NCI-H1436 treated with DMSO at 0.1 percent for 48 hours (cell line): Measurements from ENCODE around the gene HBP1.
"Not testable (repeated sequence)": the region's sequence is repeated elsewhere in the genome, so short reads cannot be mapped to it uniquely, and the experiment has no call there.

ENCODE experiments used
- DNase-seq: peaks from one replicate; lab custom pipeline; 2025; lab: John Stamatoyannopoulos, UW

HBP1 gene

GRCh38 chr7:107185716-107186115, 16.9 kb downstream of the HBP1 start:
- no peak for DNase-seq

DNA sequence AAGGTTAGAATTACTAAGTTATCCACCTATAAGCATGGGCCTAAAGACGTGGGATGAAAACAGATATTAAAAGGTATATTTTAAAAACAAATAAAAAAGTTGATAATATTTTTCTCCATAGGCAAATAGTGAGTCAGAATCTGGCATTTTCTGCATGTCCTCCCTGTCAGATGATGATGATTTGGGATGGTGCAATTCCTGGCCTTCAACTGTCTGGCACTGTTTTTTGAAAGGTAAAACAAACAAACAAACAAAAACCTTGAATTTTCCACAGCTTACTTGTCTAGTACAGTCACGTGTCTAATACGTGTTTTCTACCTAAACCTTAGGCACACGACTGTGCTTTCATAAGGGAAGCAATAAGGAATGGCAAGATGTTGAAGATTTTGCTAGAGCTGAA, 17.4 kb downstream of the HBP1 start:
- DNase-seq, result no peak

DNA sequence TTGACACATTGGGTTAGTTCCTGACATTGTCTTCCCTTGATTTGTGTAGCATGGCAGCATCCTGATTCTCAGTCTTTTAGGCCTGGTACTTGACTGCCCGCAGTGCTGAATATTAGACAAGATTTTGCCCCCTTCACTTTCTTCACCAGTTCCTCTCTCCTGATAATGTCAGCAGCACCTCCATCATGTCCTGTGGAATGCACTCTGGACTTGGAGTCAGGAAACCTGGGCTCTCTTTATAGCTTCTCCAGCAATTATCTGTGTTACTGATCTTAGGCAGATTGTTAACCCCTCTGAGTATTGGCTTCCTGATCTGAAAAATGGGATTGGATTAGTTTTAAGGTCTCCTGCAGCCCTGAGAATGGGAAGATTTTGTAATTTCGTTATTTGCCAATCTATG, 19.0 kb downstream of the HBP1 start:
- DNase-seq, result no peak

- DNase-seq, result no peak
Observed at GRCh38 chr7:107190090-107190489, 21.3 kb downstream of the HBP1 start.

DNA sequence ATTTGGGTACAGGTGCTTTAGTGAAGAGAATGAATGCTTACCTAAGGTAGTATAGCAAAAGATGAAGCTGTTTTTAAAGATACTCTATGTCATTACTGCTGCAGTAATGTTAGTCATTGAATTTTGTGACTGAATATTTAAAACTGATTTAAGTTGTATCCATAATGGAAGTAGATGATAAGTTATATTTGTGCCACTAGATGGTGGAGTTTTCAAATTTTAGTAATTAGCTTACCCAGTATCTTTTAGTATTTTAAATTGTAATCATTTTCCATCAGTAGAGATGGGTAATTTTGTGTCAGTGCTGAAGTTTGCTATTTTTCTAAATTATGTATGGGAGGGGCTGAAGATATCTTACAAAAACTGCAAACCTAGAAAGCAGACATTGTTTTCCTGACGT, 25.2 kb downstream of the HBP1 start:
- no peak for DNase-seq

GRCh38 chr7:107196834-107197610, 28.2 kb downstream of the HBP1 start:
- no peak for DNase-seq

- DNase-seq, result no peak
Observed at GRCh38 chr7:107201795-107202450, 33.1 kb downstream of the HBP1 start.

DNA sequence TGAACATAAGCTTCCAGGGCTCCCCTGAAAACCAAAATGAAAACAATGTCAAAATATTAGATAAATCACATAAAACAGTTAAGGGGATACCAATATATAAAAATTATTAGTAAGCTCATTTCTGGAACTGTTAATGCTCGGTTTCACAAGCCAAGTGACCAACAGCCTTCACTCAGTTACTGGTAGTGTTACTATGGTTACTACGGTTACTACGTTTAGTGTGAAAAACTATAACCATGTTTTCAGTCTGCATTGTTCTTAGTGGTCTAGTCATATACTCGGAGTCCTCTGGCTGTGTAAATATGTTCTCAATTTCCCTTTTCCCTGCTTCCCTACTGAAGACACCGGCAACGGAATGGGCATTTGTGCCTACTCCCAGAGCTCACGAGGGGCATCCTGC, 34.8 kb downstream of the HBP1 start:
- no peak for DNase-seq

- no peak for DNase-seq
Observed at GRCh38 chr7:107206136-107206535, 37.3 kb downstream of the HBP1 start.

DNA sequence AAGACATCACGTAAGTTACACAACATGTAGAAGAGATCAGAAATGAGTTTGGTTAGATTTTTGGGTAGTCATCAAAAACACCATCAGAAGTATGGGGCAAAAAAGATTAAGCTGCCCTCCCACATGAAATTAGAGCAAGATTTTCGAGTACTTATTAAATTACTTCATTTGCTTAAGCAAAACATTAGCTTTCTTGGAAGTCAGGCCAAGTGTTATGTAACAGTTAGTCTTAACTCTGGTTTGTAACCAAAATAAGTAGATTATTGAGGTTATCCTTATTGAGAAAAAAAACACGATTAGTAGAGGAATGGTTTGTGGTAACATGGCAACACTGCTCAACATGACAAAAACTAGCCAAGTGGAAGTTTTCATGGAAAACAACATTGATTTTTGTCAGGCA, 37.9 kb downstream of the HBP1 start:
- no peak for DNase-seq

DNA sequence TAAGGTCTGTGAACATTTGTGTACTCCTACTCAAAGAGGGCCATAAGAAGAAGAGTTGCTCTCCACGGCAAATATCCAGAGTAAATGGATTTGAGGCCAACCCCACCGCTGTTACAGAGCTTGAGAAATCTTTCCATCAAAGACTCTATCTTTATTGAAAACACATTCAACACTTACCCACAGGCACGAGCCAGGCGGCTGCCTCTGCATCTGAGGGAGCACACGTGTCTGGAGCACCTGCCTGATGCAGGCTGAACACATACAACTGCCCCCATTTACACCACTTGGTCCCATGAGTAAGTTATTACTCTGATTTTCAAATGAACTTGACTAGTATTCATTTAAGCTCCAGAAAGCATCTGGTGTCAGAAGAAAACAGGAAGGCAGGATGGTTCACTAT, 38.7 kb downstream of the HBP1 start:
- no peak for DNase-seq

DNA sequence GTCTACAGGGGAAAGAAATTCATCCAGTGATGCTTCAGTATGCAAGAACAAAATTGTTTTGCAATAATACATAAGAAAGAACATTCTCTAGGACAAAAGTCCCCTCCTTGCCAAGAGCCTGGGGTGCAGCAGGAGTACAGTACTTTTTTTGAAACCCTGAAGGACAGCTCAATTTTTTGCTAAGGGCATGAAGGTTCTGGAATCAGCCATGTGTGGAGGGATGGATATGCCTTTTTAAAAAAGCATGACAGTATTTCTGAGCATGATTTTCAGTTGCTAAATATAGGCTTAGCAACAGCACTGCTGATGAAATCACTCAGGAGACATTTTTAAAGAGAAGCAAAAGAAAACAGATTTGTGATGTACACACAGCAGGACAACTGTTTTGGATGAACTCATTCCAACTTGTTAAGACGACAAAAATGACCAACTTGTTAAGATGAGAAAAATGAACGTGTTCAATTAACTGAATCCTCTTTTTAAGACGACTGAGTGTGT, 39.3 kb downstream of the HBP1 start:
- no peak for DNase-seq

DNA sequence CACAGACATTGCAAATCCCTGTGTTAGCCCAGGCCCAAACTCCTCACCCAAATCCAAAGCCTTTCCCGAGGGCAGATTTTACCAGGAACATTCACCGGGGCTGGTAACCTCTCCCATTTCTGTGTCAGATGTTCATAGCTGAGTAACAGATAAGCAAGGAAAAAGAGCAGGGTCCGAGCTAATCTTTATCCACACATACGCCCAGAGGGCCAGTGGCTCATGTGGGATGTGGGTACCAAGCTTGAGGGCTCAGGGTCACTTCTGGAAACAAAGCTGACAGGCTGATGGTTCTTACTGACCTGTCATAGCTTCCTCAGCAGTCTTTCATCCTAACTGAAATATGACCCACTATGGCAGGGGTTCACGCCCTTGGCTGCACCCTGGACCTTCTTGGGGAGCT, 39.8 kb downstream of the HBP1 start:
- DNase-seq, result no peak

- no peak for DNase-seq
Observed at GRCh38 chr7:107209565-107209964, 40.8 kb downstream of the HBP1 start.

GRCh38 chr7:107210400-107210799, 41.6 kb downstream of the HBP1 start:
- DNase-seq, result no peak

DNA sequence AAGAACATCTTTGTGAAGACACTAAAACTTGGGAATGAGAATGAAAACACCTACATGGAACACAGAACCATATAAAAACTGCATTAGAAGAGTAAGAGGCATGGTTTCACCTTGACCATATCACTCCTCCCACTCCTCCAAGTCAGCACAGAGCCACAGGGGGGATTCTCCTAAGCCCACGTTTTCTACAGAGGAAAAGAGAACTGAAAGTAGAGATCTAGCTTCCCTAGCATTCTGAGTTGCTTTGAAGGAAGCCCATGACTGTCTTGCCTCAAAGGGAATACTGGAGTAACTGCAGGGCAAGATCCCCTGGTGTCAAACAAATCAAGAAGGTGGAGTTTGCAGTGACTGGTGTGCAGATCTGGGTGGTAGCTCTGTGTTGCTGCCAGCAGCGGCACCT, 43.9 kb downstream of the HBP1 start:
- no peak for DNase-seq

DNA sequence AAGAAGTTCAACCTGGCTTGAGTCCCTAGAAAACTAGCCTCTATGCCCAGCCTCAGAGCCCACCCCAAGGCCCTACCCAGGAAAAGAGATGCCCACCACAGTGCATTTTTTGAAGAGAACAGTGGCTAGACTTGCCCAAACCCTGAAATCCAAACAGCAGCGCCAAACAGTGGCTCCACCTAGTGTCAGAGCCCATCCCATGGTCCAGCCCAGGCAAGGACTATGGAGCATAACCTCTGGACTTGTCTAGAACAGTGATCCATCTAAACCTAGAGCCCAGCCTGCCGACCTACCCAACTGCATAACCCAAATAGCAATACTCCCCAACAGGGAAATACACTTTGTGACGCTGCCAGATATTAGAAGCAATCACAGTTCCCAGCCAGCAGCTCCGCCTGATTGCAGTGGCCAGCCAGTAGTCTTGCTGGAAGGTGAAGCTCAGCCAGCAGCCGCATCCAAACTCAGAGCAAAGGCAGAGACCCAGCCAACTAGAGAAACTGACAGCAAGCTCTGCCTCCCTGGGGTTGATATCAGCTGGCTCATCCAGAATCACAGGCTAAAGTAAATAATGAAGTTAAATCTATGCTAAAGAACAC, 44.5 kb downstream of the HBP1 start:
- DNase-seq, result no peak

GRCh38 chr7:107213945-107214344, 45.1 kb downstream of the HBP1 start:
- no peak for DNase-seq

GRCh38 chr7:107219563-107220244, 50.9 kb downstream of the HBP1 start:
- DNase-seq, result no peak

DNA sequence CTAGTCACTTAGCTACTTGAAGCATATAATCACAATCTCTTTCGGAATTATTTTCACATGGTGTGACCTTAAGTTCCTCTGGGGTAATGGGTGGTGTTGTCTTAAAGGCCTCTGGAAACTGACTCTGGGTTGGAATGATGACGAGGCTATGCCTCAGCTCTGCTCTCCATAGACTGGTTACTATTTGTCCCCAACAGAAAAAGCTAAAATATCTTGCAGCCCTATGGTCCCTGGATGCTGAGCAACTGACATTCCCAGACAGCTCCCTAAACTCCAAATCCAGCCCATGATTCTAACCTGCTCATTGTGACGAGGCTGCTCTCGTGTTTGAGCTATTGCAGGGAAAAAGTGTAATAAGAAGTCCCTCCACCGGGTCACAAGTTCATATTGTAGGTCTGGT, 51.6 kb downstream of the HBP1 start:
- no peak for DNase-seq

- not testable (repeated sequence) for DNase-seq
Observed at GRCh38 chr7:107220806-107221205, 52.0 kb downstream of the HBP1 start.

GRCh38 chr7:107224374-107225223, 55.8 kb downstream of the HBP1 start:
- DNase-seq, result no peak
